A673 (cell line): ENCODE results near the gene PRIMA1.

Experiments used
- EZH2 ChIP-seq: fragments of 200-600 bp; sonication (generic); IDR thresholded peaks from 2 replicates; pipeline ENCODE4 v1.6.1; 2017; ENCODE audit warnings: borderline replicate concordance, low read depth, mild to moderate bottlenecking, mixed read lengths, antibody characterized with exemption, low read length; ENCODE audit not compliant: poor library complexity, severe bottlenecking
- TF ChIP-seq, protein P1 (sequence below): fragments of 300-800, 200-600 bp; sonication (generic); conservative IDR thresholded peaks from 2 replicates; pipeline ENCODE4 v1.5.1; 2017; ENCODE audit warnings: low read depth, mild to moderate bottlenecking, antibody characterized with exemption, low read length, moderate library complexity, mixed read lengths

- TF ChIP-seq, protein P1, sequence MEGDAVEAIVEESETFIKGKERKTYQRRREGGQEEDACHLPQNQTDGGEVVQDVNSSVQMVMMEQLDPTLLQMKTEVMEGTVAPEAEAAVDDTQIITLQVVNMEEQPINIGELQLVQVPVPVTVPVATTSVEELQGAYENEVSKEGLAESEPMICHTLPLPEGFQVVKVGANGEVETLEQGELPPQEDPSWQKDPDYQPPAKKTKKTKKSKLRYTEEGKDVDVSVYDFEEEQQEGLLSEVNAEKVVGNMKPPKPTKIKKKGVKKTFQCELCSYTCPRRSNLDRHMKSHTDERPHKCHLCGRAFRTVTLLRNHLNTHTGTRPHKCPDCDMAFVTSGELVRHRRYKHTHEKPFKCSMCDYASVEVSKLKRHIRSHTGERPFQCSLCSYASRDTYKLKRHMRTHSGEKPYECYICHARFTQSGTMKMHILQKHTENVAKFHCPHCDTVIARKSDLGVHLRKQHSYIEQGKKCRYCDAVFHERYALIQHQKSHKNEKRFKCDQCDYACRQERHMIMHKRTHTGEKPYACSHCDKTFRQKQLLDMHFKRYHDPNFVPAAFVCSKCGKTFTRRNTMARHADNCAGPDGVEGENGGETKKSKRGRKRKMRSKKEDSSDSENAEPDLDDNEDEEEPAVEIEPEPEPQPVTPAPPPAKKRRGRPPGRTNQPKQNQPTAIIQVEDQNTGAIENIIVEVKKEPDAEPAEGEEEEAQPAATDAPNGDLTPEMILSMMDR = no peak
- no peak for TF ChIP-seq EZH2
Measured at GRCh38 chr14:93797071-93797470, 8.8 kb upstream of the PRIMA1 start.
